ENCODE measurements around the gene TBX4.

Gene TBX4

GRCh38 chr17:61410141-61411010, 41.8 kb upstream of the TBX4 start:
- POLR2A ChIA-PET = no interaction called here
- CTCF ChIA-PET = interaction anchor here (0.5 kb wide), 1 partner anchor 199 kb away, joined by 4 read pairs; no protein-coding TSS in a partner anchor
- DNase-seq (ENCODE audit: extremely low spot score) = no peak
- TF ChIP-seq ELF4 (IDR thresholded peaks at IDR 0.05) (no peak), FOXM1 (IDR thresholded peaks at IDR 0.05; ENCODE audit: borderline replicate concordance) (no peak), NFRKB (IDR thresholded peaks at IDR 0.05) (no peak), PKNOX1 (IDR thresholded peaks at IDR 0.05) (no peak), ARNT (IDR thresholded peaks at IDR 0.05) (no peak), ZNF384 (IDR thresholded peaks at IDR 0.05) (no peak), FOXK2 (IDR thresholded peaks at IDR 0.05) (no peak), SP1 (IDR thresholded peaks at IDR 0.05) (no peak)

GRCh38 chr17:61411011-61411260, 41.3 kb upstream of the TBX4 start:
- no peak for TF ChIP-seq NFRKB (IDR thresholded peaks at IDR 0.05)
- no peak for TF ChIP-seq FOXM1 (IDR thresholded peaks at IDR 0.05; ENCODE audit: borderline replicate concordance)
- no peak for TF ChIP-seq ELF4 (IDR thresholded peaks at IDR 0.05)
- no peak for TF ChIP-seq HDGF (IDR thresholded peaks at IDR 0.05; ENCODE audit: borderline replicate concordance)
- POLR2A ChIA-PET = no interaction called here
- CTCF ChIA-PET = no interaction called here
- DNase-seq (ENCODE audit: extremely low spot score) = no peak

- ChIA-PET CTCF (interaction anchor here (0.5 to 3.1 kb wide), 12 partner anchors 12 to 660 kb away, joined by 3 to 23 read pairs (median 4); partner anchors contain the start of gene TBX2), POLR2A (interaction anchor here (0.6 to 2.1 kb wide), 5 partner anchors 10 to 425 kb away, joined by 3 to 11 read pairs (median 3); no protein-coding TSS in a partner anchor)
- TF ChIP-seq CTBP1 (IDR thresholded peaks at IDR 0.05; ENCODE audit: borderline replicate concordance) = no peak
- no peak for TF ChIP-seq ARNT (IDR thresholded peaks at IDR 0.05)
- peak; percentile 65; the same call in 1 of the 2 replicates for TF ChIP-seq TARDBP (IDR thresholded peaks at IDR 0.05)
- peak; percentile 77 for TF ChIP-seq L3MBTL2 (conservative IDR thresholded peaks at IDR 0.05)
- TF ChIP-seq SP1 (IDR thresholded peaks at IDR 0.05) = no peak
- DNase-seq (ENCODE audit: extremely low spot score) = peak; percentile 45
These were observed 40.7 kb upstream of the TBX4 start for GRCh38 chr17:61411261-61412142.

GRCh38 chr17:61412143-61412859, 39.9 kb upstream of the TBX4 start:
- ChIA-PET POLR2A (interaction anchor here (0.6 to 2.1 kb wide), 9 partner anchors 9 to 424 kb away, joined by 3 to 11 read pairs (median 3); partner anchors contain the start of gene TBX2), CTCF (interaction anchor here (0.5 to 3.1 kb wide), 19 partner anchors 12 to 1058 kb away, joined by 3 to 23 read pairs (median 4); partner anchors contain the start of gene TBX2)
- TF ChIP-seq ARNT (IDR thresholded peaks at IDR 0.05) (no peak), BHLHE40 (IDR thresholded peaks at IDR 0.05; ENCODE audit: borderline replicate concordance) (no peak), HDGF (IDR thresholded peaks at IDR 0.05; ENCODE audit: borderline replicate concordance) (no peak), TARDBP (IDR thresholded peaks at IDR 0.05) (peak; percentile 93), FOXA1 (IDR thresholded peaks at IDR 0.05) (no peak), L3MBTL2 (conservative IDR thresholded peaks at IDR 0.05) (peak; percentile 27; the same call in 1 of the 2 replicates), ELF4 (IDR thresholded peaks at IDR 0.05) (no peak)
- peak; percentile 91 for DNase-seq (ENCODE audit: extremely low spot score)

- ChIA-PET POLR2A (interaction anchor here (1.1 to 2.1 kb wide), 7 partner anchors 13 to 423 kb away, joined by 3 to 11 read pairs (median 4); partner anchors contain the start of gene TBX2), CTCF (interaction anchor here (0.5 to 3.1 kb wide), 12 partner anchors 14 to 1057 kb away, joined by 3 to 23 read pairs (median 3); partner anchors contain the start of gene TBX2)
- TF ChIP-seq FOXA1 (IDR thresholded peaks at IDR 0.05) (no peak), L3MBTL2 (conservative IDR thresholded peaks at IDR 0.05) (0 out of 2 replicates have a peak, but pooled peaks have one; percentile 33), SUZ12 (IDR thresholded peaks at IDR 0.05) (no peak), FOXM1 (IDR thresholded peaks at IDR 0.05; ENCODE audit: borderline replicate concordance) (no peak), LEF1 (IDR thresholded peaks at IDR 0.05; ENCODE audit: borderline replicate concordance) (no peak), TARDBP (IDR thresholded peaks at IDR 0.05) (no peak), ARNT (IDR thresholded peaks at IDR 0.05) (no peak)
- DNase-seq (ENCODE audit: extremely low spot score) = no peak
These were observed 39.2 kb upstream of the TBX4 start for GRCh38 chr17:61412860-61413660.

GRCh38 chr17:61413661-61414126, 38.5 kb upstream of the TBX4 start:
- no peak for DNase-seq (ENCODE audit: extremely low spot score)
- ChIA-PET CTCF (interaction anchor here (0.6 to 3.1 kb wide), 6 partner anchors 14 to 696 kb away, joined by 3 to 23 read pairs (median 3); partner anchors contain the start of gene TBX2), POLR2A (interaction anchor here (1.1 to 2.1 kb wide), 6 partner anchors 14 to 180 kb away, joined by 3 to 11 read pairs (median 4); partner anchors contain the start of gene TBX2)
- no peak for TF ChIP-seq SUZ12 (IDR thresholded peaks at IDR 0.05)
- no peak for TF ChIP-seq FOXK2 (IDR thresholded peaks at IDR 0.05)
- no peak for TF ChIP-seq CTBP1 (IDR thresholded peaks at IDR 0.05; ENCODE audit: borderline replicate concordance)
- no peak for TF ChIP-seq NFRKB (IDR thresholded peaks at IDR 0.05)
- no peak for TF ChIP-seq ELF4 (IDR thresholded peaks at IDR 0.05)
- no peak for TF ChIP-seq ARNT (IDR thresholded peaks at IDR 0.05)
- no peak for TF ChIP-seq ZNF384 (IDR thresholded peaks at IDR 0.05)
- TF ChIP-seq BHLHE40 (IDR thresholded peaks at IDR 0.05; ENCODE audit: borderline replicate concordance) = no peak
- no peak for TF ChIP-seq FOXM1 (IDR thresholded peaks at IDR 0.05; ENCODE audit: borderline replicate concordance)
- TF ChIP-seq PKNOX1 (IDR thresholded peaks at IDR 0.05) = no peak
